Neural progenitor cell (in vitro differentiated cells): Measurements from ENCODE around the gene MMP17. TPM values are rescaled to one million over a fixed set of nuclear protein-coding genes. Genes with fewer than 3 reads are reported as not detected.

Experiments
- DNase-seq: peaks from one replicate; pipeline ENCODE4 v3.0.0-alpha.2; 2016; ENCODE audit warnings: low spot score
- H2AFZ ChIP-seq: fragments of 200-600 bp; sonication (generic); replicated peaks from 2 replicates; pipeline ENCODE4 v1.6.1; 2016; ENCODE audit warnings: antibody characterized with exemption
- H3F3A ChIP-seq: fragments of 200-600 bp; sonication (generic); 2 replicates; pipeline ENCODE4 v1.6.1; 2016; ENCODE audit warnings: antibody characterized with exemption, low read depth
- H3K27ac ChIP-seq: fragments of 200-600 bp; sonication (generic); 2 replicates; pipeline ENCODE4 v1.5.1; 2016; ENCODE audit warnings: mild to moderate bottlenecking
- H3K27me3 ChIP-seq: fragments of 200-600 bp; sonication (generic); 2 replicates; pipeline ENCODE4 v1.6.1; 2016; ENCODE audit warnings: mild to moderate bottlenecking, moderate library complexity
- H3K36me3 ChIP-seq: fragments of 200-600 bp; sonication (generic); 2 replicates; pipeline ENCODE4 v1.5.1; 2016
- H3K4me1 ChIP-seq: fragments of 200-600 bp; sonication (generic); 2 replicates; pipeline ENCODE4 v1.6.1; 2016; ENCODE audit warnings: mixed run types
- H3K4me2 ChIP-seq: fragments of 200-600 bp; sonication (generic); 2 replicates; pipeline ENCODE4 v1.6.1; 2016
- H3K4me3 ChIP-seq: fragments of 200-600 bp; sonication (generic); 2 replicates; pipeline ENCODE4 v1.5.1; 2016
- H3K79me2 ChIP-seq: fragments of 200-600 bp; sonication (generic); 2 replicates; pipeline ENCODE4 v1.6.1; 2016; ENCODE audit warnings: low read depth
- H3K9ac ChIP-seq: fragments of 200-600 bp; sonication (generic); 2 replicates; pipeline ENCODE4 v1.6.1; 2016
- H3K9me3 ChIP-seq: fragments of 200-600 bp; sonication (generic); 2 replicates; pipeline ENCODE4 v1.5.1; 2016; ENCODE audit warnings: low read depth
- H4K20me1 ChIP-seq: fragments of 200-600 bp; sonication (generic); 2 replicates; pipeline ENCODE4 v1.6.1; 2016; ENCODE audit warnings: low read depth
- H3K27ac Mint-ChIP-seq: 3 replicates; pipeline ENCODE4 v1.8.0; 2021; ENCODE audit warnings: mixed read lengths
- H3K27me3 Mint-ChIP-seq: 2 replicates; pipeline ENCODE4 v1.8.0; 2022; ENCODE audit warnings: low read depth, mild to moderate bottlenecking, inconsistent platforms, moderate library complexity, mixed read lengths; ENCODE audit not compliant: insufficient read depth
- H3K36me3 Mint-ChIP-seq: 3 replicates; pipeline ENCODE4 v1.8.0; 2021; ENCODE audit warnings: mixed read lengths
- H3K4me1 Mint-ChIP-seq: 3 replicates; pipeline ENCODE4 v1.8.0; 2021; ENCODE audit warnings: mixed read lengths
- H3K4me3 Mint-ChIP-seq: 3 replicates; pipeline ENCODE4 v1.8.0; 2021; ENCODE audit warnings: mild to moderate bottlenecking, moderate library complexity, mixed read lengths
- H3K9me3 Mint-ChIP-seq: 3 replicates; pipeline ENCODE4 v1.8.0; 2020; ENCODE audit warnings: mixed read lengths
- EZH2 ChIP-seq: fragments of 200-600 bp; sonication (generic); IDR thresholded peaks from 2 replicates; pipeline ENCODE4 v1.6.1; 2017; ENCODE audit warnings: antibody characterized with exemption, mild to moderate bottlenecking, moderate library complexity
- EZH2phosphoT487 ChIP-seq: fragments of 200-600 bp; sonication (generic); IDR thresholded peaks from 2 replicates; pipeline ENCODE4 v1.6.1; 2017; ENCODE audit warnings: antibody characterized with exemption
- total RNA-seq: library from RNA; depleted of rRNA; stranded (reverse); fragments of >200 nt; gene quantifications from 2 replicates; pipeline ENCODE4 v1.2.3, GENCODE V29; 2015; ENCODE audit warnings: low replicate concordance
- TF ChIP-seq, protein P1 (sequence below): fragments of 200-600 bp; sonication (generic); IDR thresholded peaks from 2 replicates; pipeline ENCODE4 v1.5.1; 2017; ENCODE audit warnings: antibody characterized with exemption, mild to moderate bottlenecking

MMP17 gene
- total RNA-seq, 1 donor from 2014 or later = 2.1 TPM

- Histone ChIP-seq H3K27ac (no peak overlapping the region), H3K4me2 (no peak overlapping the region), H2AFZ (no peak overlapping the region), H3K9ac (no peak overlapping the region), H4K20me1 (no peaks in the 10 kb centered on the region), H3K36me3 (no peaks in the 10 kb centered on the region), H3K79me2 (no peaks in the 10 kb centered on the region), H3K27me3 (no peaks in the 10 kb centered on the region), H3K9me3 (no peaks in the 10 kb centered on the region), H3K4me3 (no peak overlapping the region), H3K4me1 (no peaks in the 10 kb centered on the region), H3F3A (no peaks in the 10 kb centered on the region)
- peaks cover 11% of the 10 kb centered on the region for H3K9me3 Mint-ChIP-seq
- no peak overlapping the region for H3K4me3 Mint-ChIP-seq
- TF ChIP-seq, protein P1, sequence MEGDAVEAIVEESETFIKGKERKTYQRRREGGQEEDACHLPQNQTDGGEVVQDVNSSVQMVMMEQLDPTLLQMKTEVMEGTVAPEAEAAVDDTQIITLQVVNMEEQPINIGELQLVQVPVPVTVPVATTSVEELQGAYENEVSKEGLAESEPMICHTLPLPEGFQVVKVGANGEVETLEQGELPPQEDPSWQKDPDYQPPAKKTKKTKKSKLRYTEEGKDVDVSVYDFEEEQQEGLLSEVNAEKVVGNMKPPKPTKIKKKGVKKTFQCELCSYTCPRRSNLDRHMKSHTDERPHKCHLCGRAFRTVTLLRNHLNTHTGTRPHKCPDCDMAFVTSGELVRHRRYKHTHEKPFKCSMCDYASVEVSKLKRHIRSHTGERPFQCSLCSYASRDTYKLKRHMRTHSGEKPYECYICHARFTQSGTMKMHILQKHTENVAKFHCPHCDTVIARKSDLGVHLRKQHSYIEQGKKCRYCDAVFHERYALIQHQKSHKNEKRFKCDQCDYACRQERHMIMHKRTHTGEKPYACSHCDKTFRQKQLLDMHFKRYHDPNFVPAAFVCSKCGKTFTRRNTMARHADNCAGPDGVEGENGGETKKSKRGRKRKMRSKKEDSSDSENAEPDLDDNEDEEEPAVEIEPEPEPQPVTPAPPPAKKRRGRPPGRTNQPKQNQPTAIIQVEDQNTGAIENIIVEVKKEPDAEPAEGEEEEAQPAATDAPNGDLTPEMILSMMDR = no peak
- TF ChIP-seq EZH2 (no peak), EZH2phosphoT487 (no peak)
- DNase-seq = no peak
- no peaks in the 10 kb centered on the region for H3K4me1 Mint-ChIP-seq
- peaks cover 2% of the 10 kb centered on the region for H3K27me3 Mint-ChIP-seq
- no peak overlapping the region for H3K27ac Mint-ChIP-seq
- H3K36me3 Mint-ChIP-seq = no peaks in the 10 kb centered on the region
Observed at GRCh38 chr12:131816495-131816894, 11.7 kb upstream of the MMP17 start.

DNA sequence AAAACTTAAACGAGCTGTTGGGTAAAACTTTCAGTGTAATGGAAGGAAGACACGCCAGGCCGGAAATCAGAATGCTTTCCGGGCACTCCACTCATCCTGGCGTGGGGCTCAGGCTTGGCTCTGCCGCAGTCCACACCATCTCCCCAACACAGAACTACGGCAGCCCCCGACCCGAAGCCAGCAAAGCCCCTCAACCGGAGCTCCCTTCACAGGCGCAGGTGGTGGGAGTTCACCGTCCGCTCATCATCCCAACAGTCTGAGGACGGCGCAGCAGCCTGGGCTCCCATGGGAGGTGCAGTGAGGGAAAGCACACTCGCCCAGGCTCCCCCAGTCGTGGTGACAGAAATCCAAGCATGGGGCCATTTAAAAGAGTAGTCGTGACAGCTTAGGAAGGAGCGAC is 11.0 kb upstream of the MMP17 start:
- Histone ChIP-seq H3K27me3 (no peaks in the 10 kb centered on the region), H3K9ac (no peak overlapping the region), H3F3A (no peaks in the 10 kb centered on the region), H3K27ac (no peak overlapping the region), H3K4me3 (no peak overlapping the region), H3K36me3 (no peaks in the 10 kb centered on the region), H4K20me1 (no peaks in the 10 kb centered on the region), H3K4me2 (no peak overlapping the region), H3K79me2 (no peaks in the 10 kb centered on the region), H2AFZ (no peak overlapping the region), H3K9me3 (no peaks in the 10 kb centered on the region), H3K4me1 (no peaks in the 10 kb centered on the region)
- no peak for DNase-seq
- Mint-ChIP-seq H3K4me3 (no peak overlapping the region), H3K36me3 (no peaks in the 10 kb centered on the region), H3K9me3 (peaks cover 6% of the 10 kb centered on the region), H3K27ac (no peak overlapping the region), H3K4me1 (no peaks in the 10 kb centered on the region), H3K27me3 (peaks cover 2% of the 10 kb centered on the region)
- TF ChIP-seq, protein P1 = no peak
- TF ChIP-seq EZH2phosphoT487 (no peak), EZH2 (no peak)

DNA sequence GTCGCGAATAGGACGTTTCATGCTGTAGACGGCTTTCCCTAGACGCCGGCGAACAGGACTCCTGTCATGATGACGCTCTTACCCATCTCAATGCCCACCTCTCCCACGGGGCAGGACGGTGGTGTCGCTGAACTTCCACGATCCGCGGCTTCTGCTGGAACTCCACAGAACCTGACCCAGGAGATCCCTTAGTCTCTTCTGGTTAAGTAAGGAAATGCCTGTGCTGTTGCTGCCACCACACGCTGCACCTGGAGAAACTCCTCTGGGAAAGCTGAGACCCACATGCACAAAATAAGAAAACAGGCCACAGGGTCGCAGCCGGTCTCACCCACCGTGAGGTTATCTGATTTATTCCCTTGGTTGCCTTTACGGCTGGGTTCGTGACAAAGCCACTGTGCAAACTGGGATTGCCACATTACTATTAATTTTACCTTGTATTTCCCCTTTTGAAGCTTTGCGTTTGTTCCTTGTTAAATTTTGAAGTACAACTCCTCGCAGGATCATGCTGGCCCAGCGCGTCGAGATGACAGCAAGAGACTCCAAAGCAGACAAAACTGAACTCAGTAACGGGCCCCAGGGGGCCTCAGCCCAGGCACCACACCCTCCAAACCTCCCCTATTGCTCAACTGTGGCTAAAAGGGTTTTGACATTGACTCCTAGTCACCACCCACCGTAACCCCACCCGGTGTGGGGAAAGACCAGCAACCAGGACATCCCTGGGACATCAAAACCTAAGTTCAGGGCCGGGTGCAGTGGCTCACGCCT is 9.2 kb upstream of the MMP17 start:
- Histone ChIP-seq H3K4me1 (no peaks in the 10 kb centered on the region), H3K4me2 (no peak overlapping the region), H3K9ac (no peak overlapping the region), H3K27me3 (no peaks in the 10 kb centered on the region), H3K79me2 (no peaks in the 10 kb centered on the region), H2AFZ (no peak overlapping the region), H3K4me3 (no peak overlapping the region), H3F3A (no peaks in the 10 kb centered on the region), H3K27ac (no peak overlapping the region), H3K9me3 (no peaks in the 10 kb centered on the region), H4K20me1 (no peaks in the 10 kb centered on the region), H3K36me3 (no peaks in the 10 kb centered on the region)
- TF ChIP-seq, protein P1 = no peak
- TF ChIP-seq EZH2 = no peak
- no peak for TF ChIP-seq EZH2phosphoT487
- no peak overlapping the region for H3K4me3 Mint-ChIP-seq
- H3K9me3 Mint-ChIP-seq = no peaks in the 10 kb centered on the region
- no peak for DNase-seq
- H3K4me1 Mint-ChIP-seq = no peaks in the 10 kb centered on the region
- peaks cover 2% of the 10 kb centered on the region for H3K27me3 Mint-ChIP-seq
- H3K36me3 Mint-ChIP-seq = no peaks in the 10 kb centered on the region
- no peak overlapping the region for H3K27ac Mint-ChIP-seq
